H1 (cell line): ENCODE measurements around the gene GRIK2. TPM values are rescaled to one million over a fixed set of nuclear protein-coding genes. Genes with fewer than 3 reads are reported as not detected.

Experiments used
- GABPA ChIP-seq: IDR thresholded peaks from 2 replicates; pipeline ENCODE4 v1.6.1; 2011; ENCODE audit warnings: mild to moderate bottlenecking, low read length, moderate library complexity, borderline replicate concordance; ENCODE audit not compliant: insufficient read depth
- POLR2AphosphoS5 ChIP-seq: IDR thresholded peaks from 2 replicates; pipeline ENCODE4 v1.6.1; 2011; ENCODE audit warnings: low read depth, low read length
- polyA plus RNA-seq, 7 experiments: library from polyadenylated mRNA; depleted of rRNA in 3 of 7; stranded (reverse) in 5 of 7; unstranded in 2 of 7; fragments of >200 nt in 5 of 7; fragments of 200-250 nt in 2 of 7; gene quantifications; 1 replicate in 5 of 7; 2 replicates in 1 of 7; 4 replicates in 1 of 7; pipeline versions ENCODE4 v1.2.1 to v1.2.3, GENCODE V29; 2011 to 2013; ENCODE audit warnings: missing spikeins in 2 of 7, mixed read lengths in 2 of 7
- total RNA-seq: library from RNA; stranded (reverse); fragmentation: NEBNext Ultra II Directional; extraction: Animal tissue kit (Norgen Biotek cat#: 25700); gene quantifications from 2 replicates; pipeline ENCODE4 v1.2.1, GENCODE V29; 2021

The GRIK2 gene
- total and polyA plus RNA-seq, 2 of the 8 experiments (the other 6 are each of a cell fraction or from before 2014, with no cell fraction given): 1.8 to 2.2 TPM

- TF ChIP-seq POLR2AphosphoS5: no peak
- no peak for TF ChIP-seq GABPA
- TF ChIP-seq, all 59 proteins: peak for 0
These were observed 293.1 kb downstream of the GRIK2 start (continued) for GRCh38 chr6:101686653-101687052.
